Measurements from ENCODE around the gene MGAT5.

MGAT5 gene

DNA sequence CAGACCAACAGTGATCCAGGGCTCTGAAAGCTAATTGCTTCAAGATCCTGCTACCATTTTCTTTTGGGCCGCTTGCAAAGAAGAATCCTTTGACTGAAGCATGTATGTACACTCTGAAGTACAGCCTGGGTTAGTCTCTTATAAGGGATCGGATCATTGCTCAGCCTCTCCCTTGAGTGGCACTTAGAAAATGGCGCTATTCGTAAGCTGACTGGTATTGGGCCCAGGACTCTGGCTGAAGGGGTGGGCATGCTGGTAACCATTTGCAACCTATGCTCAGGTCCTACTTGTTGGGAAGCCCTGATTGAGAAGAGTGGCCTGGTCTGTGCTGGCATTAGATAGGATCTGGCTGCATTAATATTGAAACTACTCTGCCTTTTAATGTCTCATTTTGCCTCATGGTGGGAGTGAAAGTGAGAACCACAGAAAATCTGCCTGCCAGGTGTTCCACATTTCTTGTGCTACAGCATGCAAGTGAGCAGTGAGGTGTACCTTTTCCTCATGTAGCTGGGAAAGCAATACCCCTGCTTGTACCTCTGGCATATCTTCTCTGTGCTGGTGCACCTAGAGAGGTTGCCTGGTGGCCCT lies 661 bp upstream of the MGAT5 start:
- no peak for DNase-seq (ENCODE audit: low spot score)

DNA sequence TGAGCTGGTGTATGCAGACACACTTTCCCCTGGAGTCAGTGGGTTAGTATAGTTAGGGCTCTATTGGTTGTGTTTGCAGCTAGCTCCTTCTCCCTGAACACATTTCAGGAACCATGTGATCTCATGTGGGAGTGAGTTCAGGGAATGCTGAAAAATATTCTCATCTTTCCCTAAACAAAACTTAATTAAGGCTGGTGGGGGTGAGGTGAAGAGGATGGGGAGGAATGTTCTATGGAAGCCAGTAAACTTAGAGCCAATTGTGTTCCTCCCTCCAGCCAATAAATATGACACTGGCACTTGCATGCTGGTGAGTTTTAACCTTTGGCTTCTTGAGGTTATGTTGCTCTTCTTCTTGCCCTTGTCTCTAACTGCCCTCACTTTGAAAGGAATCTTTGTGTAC lies 952 bp downstream of the MGAT5 start:
- no peak for DNase-seq (ENCODE audit: low spot score)

DNA sequence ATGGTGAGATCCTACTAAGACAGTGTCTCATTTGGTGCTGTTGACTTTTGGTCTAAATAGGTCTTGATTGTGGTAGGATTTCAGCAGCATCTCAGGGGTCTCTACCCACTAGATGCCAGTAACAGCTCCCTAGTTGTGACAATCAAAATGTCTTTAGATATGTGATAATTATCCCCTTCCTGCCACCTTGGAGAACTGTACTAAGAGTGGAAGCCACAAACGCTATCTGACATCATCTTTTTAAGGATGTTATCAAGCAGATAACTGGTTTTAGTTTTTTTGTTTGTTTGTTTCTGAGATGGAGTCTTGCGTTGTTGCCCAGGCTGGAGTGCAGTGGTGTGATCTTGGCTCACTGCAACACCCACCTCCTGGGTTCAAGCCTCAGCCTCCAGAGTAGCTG lies 3.1 kb downstream of the MGAT5 start:
- no peak for DNase-seq (ENCODE audit: low spot score)

DNA sequence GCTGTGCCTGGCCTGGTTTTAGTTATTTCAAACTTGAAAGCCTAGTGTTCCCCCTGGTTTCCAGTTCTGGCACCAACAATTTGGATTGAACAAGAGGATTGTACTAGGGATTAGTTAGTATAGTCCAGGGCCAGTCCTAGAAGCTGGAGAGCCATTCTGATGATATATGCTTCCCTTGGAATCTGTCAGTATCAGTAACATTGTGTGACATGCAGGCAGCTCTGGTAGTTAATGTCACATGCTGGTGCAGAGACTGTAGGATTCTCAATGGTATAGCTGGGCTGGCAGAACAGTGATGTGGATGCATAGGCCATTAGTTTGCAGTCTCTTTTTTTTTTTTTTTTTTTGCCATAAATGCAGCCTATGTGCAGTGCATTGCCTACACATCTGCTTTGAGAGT lies 3.6 kb downstream of the MGAT5 start:
- DNase-seq (ENCODE audit: low spot score) = no peak

DNA sequence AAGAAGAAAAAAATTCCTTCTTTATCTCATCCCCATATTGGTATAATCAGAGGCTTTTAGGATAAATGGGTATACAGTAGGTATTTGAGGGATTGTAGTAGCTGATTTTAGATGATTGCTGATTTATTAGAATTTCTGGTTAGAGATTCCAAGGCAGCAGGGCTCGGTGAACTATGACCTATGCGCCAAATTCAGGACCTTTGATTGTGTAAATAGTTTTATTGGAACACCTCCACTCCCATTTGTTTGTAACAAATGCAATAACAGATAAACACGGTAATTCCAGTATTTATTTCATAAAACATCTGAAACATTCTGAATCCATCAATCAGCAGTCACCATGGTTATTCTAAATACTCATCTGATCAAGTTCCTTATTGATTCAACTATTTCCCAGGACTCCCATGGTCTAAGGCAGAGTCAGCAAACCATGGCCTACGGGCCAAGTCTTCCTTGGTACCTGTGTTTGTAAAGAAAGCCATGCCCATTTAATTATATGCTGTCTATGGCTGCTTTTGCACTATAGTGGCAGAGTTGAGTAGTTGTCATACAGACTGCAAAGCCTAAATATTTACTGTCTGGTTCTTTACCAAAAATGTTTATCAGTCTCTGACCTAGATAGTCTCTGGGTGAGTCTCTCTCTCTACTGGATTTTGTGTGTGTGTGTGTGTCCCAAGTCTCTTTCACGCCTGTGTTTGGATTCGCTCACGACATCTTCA lies 4.3 kb downstream of the MGAT5 start:
- DNase-seq (ENCODE audit: low spot score) = no peak

DNA sequence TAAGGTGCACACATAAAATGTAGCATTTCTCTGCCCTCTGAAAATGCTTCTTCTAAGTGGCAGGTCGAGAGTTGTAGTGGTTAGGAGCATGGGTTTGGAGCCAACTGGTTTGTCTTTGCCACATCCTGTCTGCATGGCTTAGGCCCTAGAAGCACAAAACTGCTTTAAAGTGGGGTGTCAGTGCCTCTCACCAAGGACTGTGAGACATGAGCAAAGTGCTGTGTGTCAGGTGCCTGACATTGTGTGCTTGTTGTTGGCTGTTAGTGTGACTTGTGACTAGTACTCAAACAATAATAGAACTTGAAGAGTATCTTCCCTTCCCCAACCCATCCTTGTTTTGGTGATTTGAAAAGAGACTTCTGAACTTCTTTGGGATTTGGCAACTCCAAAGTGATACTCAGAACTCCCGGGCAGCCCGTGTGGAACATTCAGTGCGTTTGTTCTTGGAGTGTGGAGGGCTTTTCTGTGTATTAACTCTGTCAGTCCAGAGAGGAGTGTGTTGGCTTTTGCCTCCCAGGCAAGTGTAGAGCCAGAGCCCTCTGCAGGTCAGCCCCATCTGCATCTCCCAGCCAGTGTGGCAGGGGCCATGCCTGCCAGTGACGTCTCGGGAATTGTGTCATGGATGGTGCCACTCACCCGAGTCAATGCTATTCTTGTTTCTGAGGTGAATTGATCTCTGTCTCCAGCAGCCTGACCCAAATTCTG lies 5.0 kb downstream of the MGAT5 start:
- DNase-seq (ENCODE audit: low spot score) = no peak

DNA sequence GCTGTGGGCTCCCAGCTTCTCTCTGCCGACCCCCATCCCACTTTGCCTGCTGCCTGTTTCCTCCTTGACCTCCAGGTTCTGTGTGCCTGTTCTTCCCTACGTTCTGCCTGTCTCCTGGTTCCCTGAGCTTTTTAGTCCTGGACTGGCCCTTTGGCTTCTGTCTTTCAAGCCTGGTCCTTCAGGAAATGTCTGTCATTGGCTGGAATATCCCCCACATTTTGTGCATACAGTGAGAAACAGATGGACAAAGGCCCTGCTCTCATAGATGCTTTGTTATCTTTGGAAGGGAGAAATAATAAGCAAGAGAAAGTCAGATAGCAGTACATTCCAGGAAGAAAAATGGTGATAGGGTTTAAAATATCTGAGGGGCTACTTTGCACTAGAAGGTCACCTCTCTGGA lies 5.7 kb downstream of the MGAT5 start:
- DNase-seq (ENCODE audit: low spot score) = no peak

DNA sequence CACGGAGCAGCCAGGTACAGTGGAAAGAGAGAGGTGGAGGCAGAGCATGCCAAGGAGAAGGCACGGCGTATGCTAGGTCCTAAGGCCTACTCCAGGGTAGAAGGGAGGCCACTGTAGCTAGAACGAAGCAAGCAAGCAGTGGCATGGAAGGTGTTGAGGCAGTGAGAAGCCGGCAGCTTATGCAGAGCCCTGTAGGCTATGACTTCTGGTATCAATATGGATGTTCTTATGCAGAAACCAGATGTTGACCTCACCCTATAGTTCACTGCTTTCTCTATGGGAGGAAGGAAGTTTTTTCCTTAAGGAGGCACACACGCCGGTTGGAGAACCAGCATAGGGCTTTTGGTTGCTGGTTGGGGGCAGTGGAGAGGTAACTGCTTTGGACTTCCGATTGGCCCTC lies 6.1 kb downstream of the MGAT5 start:
- no peak for DNase-seq (ENCODE audit: low spot score)

DNA sequence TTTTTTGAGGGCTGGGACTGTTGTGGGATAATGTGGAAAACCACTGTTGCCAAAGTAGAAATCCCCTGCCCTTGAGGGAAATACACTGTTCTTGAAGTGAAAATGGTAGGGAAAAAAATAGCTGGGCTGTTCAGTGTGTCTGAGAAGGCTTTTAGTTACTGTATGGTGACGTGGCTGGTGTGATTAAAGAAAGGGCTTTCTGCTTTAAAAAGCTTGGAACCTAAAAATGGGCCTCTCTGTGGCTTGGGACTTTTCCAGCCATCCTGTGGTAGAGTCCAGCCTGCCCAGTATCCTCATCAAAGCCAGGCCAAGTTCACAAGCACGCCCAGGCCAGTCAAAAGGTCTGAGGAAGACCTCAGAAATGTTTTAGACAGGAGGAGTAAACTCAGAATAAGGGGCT lies 6.8 kb downstream of the MGAT5 start:
- no peak for DNase-seq (ENCODE audit: low spot score)

DNA sequence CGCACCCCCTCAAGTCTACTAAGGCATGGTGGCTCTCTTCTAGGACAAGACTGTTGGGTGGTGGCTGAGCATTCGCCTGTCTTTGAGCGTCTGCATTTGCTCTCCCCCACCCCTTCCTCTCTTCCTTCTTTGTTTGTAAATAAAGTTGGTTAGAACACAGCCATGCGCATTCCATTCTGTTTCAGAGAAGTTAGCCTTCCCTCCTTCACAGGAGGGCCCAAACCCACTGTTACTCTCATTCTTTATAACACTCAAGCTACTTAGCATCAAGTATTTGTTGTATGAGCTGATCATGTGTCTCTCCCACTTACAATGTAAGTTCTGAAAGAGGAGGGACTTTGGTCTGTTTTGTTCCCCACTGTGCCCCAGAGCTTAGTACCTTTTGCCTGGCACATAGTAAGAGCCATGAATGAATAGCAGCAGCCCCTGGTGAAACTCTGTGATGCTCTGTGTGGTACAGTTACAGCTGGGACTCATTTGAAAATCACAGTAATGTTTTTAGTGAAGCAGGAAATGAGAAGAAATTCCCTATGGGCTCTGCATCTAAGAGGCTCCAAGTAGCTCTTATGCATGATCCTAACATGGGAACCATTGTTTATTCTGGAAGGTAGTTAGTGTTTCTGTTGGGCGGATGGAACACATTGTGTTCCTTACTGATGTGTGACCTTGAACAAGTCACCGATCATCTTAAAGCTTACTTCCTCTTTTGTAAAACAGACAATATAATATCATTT lies 7.7 kb downstream of the MGAT5 start:
- DNase-seq (ENCODE audit: low spot score) = no peak

DNA sequence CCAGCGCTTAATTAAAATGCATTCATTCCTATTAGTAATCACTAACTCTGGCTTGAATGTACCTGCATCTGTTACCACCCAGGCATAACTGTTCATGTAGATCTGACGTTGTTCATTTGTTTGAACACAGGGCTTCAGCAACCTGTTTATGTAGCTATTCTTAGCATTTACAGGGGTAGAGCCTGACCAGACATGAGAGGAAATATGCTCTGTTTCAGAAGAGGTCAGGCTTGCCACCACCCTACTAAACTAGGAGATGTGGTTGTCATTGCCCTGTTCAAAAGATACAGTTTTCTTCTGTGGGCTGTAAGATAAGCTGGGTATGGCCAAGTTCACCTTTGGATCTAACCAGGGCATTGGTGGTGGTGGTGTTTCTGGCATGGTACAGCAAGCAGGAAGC lies 8.8 kb downstream of the MGAT5 start:
- no peak for DNase-seq (ENCODE audit: low spot score)

DNA sequence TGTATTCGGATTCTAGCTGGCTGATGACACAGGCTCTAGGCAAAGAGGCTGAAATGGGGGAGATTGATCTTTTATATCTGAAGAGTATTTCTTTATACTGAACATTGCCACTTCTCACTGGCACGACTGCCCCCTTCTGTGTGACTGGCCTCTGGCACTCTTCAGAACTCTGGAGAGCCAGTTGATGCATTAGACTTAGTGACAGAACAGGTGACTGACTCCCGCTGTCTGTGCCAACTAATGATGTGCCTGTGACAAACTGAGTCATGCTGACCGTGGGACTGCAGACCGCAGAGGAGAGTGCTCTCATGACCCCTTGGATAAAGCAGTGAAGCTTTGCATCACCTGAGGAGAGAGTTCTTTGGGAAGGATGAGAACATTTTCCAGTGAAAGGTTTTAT lies 14.4 kb downstream of the MGAT5 start:
- DNase-seq (ENCODE audit: low spot score) = no peak

DNA sequence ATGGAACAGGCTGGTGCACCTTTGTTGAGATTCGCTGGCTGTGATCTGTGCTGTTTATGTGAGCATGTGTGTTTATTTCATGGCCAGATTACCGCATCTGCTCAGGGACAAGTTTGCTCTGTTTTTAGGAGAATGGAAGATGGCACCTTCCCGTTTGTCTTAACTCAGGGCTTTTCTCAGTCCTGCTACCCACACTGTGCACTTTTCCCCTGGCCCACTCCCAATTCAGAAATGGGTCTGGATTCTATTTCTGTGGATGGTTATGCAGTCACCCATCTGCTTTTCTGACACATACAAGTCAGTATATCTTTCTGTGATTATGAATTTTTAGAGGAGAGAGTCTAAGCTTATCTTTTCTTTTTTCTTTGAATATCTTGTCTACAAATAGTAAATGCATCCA lies 15.4 kb downstream of the MGAT5 start:
- no peak for DNase-seq (ENCODE audit: low spot score)

DNA sequence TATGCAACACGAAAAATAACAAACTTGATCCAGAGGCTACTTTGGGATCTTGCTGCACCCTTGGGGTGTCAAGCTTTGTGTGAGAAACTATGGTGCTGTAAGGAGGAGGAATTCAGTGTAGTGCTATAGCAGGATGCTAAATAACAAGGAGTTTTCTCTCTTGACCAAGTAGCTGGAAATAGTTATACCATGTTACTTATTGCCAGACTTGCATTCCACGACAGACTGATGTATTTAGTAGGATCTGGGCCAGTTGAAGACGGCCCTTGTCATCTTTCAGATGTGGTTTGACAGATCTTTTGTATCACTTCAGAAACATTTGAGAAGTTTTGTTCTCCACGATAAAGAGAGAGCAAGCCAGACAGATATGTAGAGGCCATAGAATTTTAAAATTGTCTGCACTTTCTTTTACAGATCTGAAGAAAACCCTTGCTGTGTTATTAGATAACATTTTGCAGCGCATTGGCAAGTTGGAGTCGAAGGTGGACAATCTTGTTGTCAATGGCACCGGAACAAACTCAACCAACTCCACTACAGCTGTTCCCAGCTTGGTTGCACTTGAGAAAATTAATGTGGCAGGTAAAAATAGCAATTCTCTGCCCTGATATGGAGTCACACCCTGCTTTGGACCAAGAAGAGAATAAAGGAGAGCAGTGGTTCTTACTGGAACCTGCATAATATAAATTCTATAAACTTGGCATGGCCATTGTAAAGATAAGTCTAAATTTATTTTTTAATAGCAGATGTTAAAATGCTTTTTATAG lies 16.3 kb downstream of the MGAT5 start:
- DNase-seq (ENCODE audit: low spot score) = no peak

DNA sequence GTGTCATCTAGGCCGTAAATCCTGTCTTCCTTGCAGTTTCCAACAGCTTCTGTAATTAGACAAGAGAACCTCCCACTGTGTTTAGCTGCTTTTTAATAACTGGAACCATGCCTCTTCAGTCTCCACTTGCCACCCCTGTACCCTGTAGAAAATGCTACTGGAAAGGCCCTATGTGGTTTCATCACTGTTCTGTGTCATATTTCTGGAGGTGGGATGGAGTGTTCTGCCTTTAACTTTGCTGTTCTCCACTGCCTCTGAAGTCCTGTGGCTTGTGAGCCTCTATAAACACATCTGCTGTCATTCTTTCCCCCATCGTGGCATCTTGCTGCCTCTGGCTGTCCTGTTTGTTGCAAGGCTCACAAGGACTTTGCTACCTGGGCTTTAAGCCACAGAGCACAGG lies 17.9 kb downstream of the MGAT5 start:
- no peak for DNase-seq (ENCODE audit: low spot score)

DNA sequence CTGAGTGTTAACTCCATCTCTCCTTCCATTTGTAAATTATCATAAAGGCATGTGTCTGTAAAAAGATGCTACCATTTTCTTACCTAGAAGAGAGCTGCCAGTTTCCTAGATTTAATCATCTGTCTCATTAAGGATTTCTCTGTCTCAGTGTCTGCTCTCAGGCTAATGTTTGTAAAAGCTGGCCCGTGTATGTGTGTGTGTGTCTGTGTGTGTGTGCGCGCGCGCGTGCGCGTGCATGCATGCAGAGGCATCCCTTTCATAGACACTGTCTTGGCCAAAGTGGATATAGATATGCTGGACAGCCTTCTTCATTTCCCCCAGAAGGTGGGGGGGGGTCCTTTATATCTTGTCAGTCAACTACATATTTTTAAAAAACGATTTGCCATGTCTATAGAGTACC lies 18.9 kb downstream of the MGAT5 start:
- no peak for DNase-seq (ENCODE audit: low spot score)

DNA sequence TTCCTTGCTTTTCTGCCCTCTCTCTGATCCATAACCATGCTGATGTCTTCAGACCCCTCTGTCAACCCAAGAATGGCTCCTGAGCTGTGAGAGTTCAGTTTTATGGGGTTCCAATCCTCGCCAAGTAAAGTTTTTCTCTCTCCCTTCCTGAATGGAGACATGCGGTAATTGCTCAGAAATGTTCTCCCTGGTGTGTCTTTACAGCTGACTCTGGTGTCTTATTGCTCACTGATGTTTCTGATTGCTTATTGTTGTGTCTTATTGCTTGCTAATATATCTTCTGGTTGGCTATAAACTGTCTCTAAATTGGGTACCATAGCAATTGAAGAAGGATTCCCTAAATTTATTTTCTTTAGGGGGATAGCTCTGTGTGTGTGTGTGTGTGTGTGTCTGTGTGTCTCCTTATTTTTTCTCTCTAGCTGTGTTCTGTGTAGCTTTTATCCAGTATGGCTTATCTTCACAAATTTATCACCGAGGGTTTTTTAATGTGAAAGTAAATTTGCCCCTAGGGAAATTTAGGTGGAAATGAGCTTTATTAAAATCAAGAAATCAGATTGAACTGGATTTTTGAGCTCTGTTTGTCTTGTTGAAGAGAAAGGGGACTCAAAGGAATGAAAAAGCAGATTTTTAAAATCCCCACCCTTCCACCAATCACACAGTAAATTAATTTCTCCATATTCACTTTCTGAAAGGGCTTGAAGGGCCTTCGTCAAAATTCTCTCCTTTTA lies 19.5 kb downstream of the MGAT5 start:
- DNase-seq (ENCODE audit: low spot score) = no peak

DNA sequence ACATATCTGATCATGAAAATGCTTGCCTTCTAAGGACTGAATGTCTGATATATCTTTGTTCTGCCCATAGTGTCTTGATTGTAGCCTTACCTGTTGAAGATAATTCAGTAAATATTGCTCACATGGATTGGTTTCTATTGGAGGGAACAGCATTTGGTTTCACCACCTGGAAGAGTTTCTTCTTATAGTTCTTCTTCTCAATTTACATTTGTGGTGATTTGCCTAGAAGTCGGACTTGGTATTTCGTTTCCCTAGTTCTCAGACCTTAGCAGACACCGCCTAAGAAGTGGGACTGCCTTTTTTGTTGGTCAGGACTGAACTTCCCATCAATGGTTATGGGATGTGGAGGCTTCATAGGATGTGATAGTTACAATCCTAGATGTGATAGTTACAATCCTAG lies 20.2 kb downstream of the MGAT5 start:
- no peak for DNase-seq (ENCODE audit: low spot score)

DNA sequence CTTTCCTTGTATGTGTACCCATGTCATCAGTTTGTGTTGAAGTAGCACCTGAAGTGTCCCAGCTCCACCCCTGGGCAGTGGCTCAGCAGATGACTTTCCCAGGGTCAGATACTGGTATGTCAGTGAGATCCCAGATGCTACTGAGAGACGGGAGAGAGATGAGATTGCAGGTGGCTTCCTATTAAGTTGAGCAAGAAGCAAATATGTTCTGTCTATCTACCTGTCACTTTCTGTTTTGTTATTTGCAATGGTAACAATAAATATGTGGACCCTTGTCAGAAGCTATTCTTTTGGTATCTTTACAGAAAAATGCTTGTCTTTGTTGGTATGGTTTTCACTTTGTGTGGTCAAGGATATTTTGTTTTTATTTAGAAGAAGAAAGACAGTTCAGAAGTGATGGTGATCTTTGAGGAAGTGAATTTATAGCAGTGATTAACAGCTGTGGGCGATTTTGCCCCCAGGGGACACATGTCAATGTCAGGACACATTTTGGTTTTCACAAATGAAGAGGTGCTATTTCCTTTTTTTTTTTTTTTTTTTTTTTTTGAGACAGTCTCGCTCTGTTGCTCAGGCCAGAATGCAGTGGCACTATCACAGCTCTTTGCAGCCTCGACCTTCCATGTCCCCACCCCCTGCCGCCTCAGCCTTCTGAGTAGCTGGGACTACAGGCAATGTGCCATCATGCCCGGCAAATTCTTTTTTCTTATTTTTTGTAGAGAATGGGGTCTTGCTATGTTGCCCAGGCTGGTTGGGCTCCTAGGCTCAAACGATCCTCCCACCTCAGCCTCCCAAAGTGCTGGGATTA lies 21.4 kb downstream of the MGAT5 start:
- no peak for DNase-seq (ENCODE audit: low spot score)

DNA sequence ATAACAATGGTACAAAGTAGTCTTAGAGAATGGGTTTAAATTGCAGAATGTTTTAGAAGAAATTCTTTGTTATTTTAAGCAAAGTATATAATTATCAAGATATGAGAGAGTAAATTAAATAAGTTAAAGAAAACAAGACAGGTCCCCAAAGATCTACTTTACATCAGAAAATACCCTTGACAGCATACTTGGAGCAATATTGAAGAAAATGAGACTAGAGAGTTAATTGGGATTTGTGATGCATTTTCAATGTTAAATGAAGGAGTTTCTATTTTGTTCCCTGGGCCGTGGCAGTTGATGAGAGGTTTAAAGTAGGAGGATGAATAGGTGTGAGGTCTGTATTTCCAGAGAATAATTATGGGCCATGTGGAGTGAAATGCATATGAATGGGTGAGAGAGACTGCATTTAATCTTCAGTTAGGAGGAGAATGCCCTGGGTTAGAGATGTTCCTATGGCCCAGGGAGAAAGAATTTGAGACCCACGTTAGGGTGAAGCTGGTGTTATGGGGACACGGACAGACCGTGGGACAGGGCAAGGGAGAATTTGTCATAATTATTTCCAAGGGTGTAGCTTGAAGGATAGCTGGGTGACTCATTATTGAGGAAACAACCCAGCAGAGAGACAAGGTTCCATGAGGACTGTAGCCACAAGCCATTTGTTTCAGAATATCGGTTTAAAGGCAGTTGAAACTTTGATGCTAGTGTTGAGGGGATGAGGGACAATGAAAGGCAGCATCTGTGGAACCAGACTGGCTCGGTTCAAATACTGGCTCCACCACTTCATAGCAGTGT lies 22.7 kb downstream of the MGAT5 start:
- DNase-seq (ENCODE audit: low spot score) = no peak
